Measurements from ENCODE around the gene MCF2L.

GRCh38 chr13:112960706-112961105, 8.3 kb upstream of the MCF2L start:
- TF ChIP-seq CTCF (IDR thresholded peaks at IDR 0.05) (no peak), EP300 (IDR thresholded peaks at IDR 0.05) (no peak)
